ENCODE data around the gene NME7. TPM values are rescaled to one million over a fixed set of nuclear protein-coding genes. Genes with fewer than 3 reads are reported as not detected.

The NME7 gene
- total RNA-seq, 1 experiment from 2014 or later, result 36.5 TPM

GRCh38 chr1:169106095-169106920 lies 261.3 kb downstream of the NME7 start, which contains the start of gene ATP1B1:
Gene ATP1B1 (plus strand): TSS chr1:169106690. CDS start chr1:169106830, 140 bp downstream.
- Mint-ChIP-seq H3K27ac (ENCODE audit: low read depth, unreplicated experiment) (peak within 1 kb of the TSS; percentile 96), H3K4me1 (ENCODE audit: insufficient read depth, unreplicated experiment) (peaks cover 49% of the 10 kb centered on the region), H3K4me3 (ENCODE audit: unreplicated experiment) (peak within 1 kb of the TSS; percentile 80), H3K9me3 (ENCODE audit: unreplicated experiment) (no peaks in the 10 kb centered on the region), H3K36me3 (ENCODE audit: insufficient read depth, unreplicated experiment) (peaks cover 11% of the 10 kb centered on the region), H3K27me3 (ENCODE audit: insufficient read depth, unreplicated experiment) (no peaks in the 10 kb centered on the region)
- intact Hi-C loops (cut with micrococcal nuclease), result no loop called here
- TF ChIP-seq CTCF (IDR thresholded peaks at IDR 0.05; ENCODE audit: unreplicated experiment), result peak; percentile 60
- peak; percentile 92 for DNase-seq (ENCODE audit: unreplicated experiment)
- no TSS peak for BruUV-seq (replicated peaks)
- ChIA-PET CTCF (interaction anchor here (0.7 to 10.2 kb wide), 8 partner anchors 10 to 504 kb away, joined by 3 to 135 read pairs (median 4); no protein-coding TSS in a partner anchor), POLR2A (interaction anchor here (0.6 to 6.8 kb wide), 18 partner anchors 10 to 473 kb away, joined by 3 to 96 read pairs (median 4); partner anchors contain the start of genes BLZF1 and NME7)

- no peaks in the 10 kb centered on the region for H3K9me3 Mint-ChIP-seq (ENCODE audit: unreplicated experiment)
- no peak for TF ChIP-seq CTCF (IDR thresholded peaks at IDR 0.05; ENCODE audit: unreplicated experiment)
- ChIA-PET CTCF (interaction anchor here (1.0 to 10.2 kb wide), 5 partner anchors 242 to 503 kb away, joined by 4 to 135 read pairs (median 42); no protein-coding TSS in a partner anchor), POLR2A (interaction anchor here (0.5 to 6.8 kb wide), 11 partner anchors 10 to 468 kb away, joined by 3 to 96 read pairs (median 3); no protein-coding TSS in a partner anchor)
- H3K4me1 Mint-ChIP-seq (ENCODE audit: insufficient read depth, unreplicated experiment), result peaks cover 41% of the 10 kb centered on the region
- H3K4me3 Mint-ChIP-seq (ENCODE audit: unreplicated experiment), result peak overlapping the region; percentile 80
- intact Hi-C loops (cut with micrococcal nuclease), result no loop called here
- H3K36me3 Mint-ChIP-seq (ENCODE audit: insufficient read depth, unreplicated experiment), result peaks cover 7% of the 10 kb centered on the region
- no TSS peak for BruUV-seq (replicated peaks)
- peak overlapping the region; percentile 96 for H3K27ac Mint-ChIP-seq (ENCODE audit: low read depth, unreplicated experiment)
- no peaks in the 10 kb centered on the region for H3K27me3 Mint-ChIP-seq (ENCODE audit: insufficient read depth, unreplicated experiment)
- peak; percentile 49 for DNase-seq (ENCODE audit: unreplicated experiment)
These were observed 262.0 kb downstream of the NME7 start for GRCh38 chr1:169105434-169106094.

GRCh38 chr1:169105087-169105433 lies 262.5 kb downstream of the NME7 start:
- peak overlapping the region; percentile 80 for H3K4me3 Mint-ChIP-seq (ENCODE audit: unreplicated experiment)
- no peaks in the 10 kb centered on the region for H3K27me3 Mint-ChIP-seq (ENCODE audit: insufficient read depth, unreplicated experiment)
- no TSS peak for BruUV-seq (replicated peaks)
- no peaks in the 10 kb centered on the region for H3K9me3 Mint-ChIP-seq (ENCODE audit: unreplicated experiment)
- ChIA-PET POLR2A (interaction anchor here (0.9 to 6.8 kb wide), 6 partner anchors 9 to 468 kb away, joined by 3 to 96 read pairs (median 8); no protein-coding TSS in a partner anchor), CTCF (interaction anchor here (1.1 to 10.2 kb wide), 3 partner anchors 242 to 502 kb away, joined by 4 to 135 read pairs (median 5); no protein-coding TSS in a partner anchor)
- H3K27ac Mint-ChIP-seq (ENCODE audit: low read depth, unreplicated experiment), result no peak overlapping the region
- H3K4me1 Mint-ChIP-seq (ENCODE audit: insufficient read depth, unreplicated experiment), result peaks cover 36% of the 10 kb centered on the region
- TF ChIP-seq CTCF (IDR thresholded peaks at IDR 0.05; ENCODE audit: unreplicated experiment), result no peak
- intact Hi-C loops (cut with micrococcal nuclease), result no loop called here
- no peak for DNase-seq (ENCODE audit: unreplicated experiment)
- peaks cover 7% of the 10 kb centered on the region for H3K36me3 Mint-ChIP-seq (ENCODE audit: insufficient read depth, unreplicated experiment)

GRCh38 chr1:169103480-169103893 lies 264.1 kb downstream of the NME7 start:
- Mint-ChIP-seq H3K36me3 (ENCODE audit: insufficient read depth, unreplicated experiment) (peaks cover 7% of the 10 kb centered on the region), H3K9me3 (ENCODE audit: unreplicated experiment) (no peaks in the 10 kb centered on the region), H3K4me3 (ENCODE audit: unreplicated experiment) (no peak overlapping the region), H3K27ac (ENCODE audit: low read depth, unreplicated experiment) (no peak overlapping the region), H3K4me1 (ENCODE audit: insufficient read depth, unreplicated experiment) (peaks cover 23% of the 10 kb centered on the region), H3K27me3 (ENCODE audit: insufficient read depth, unreplicated experiment) (no peaks in the 10 kb centered on the region)
- no TSS peak for BruUV-seq (replicated peaks)
- intact Hi-C loops (cut with micrococcal nuclease), result no loop called here
- ChIA-PET POLR2A (interaction anchor here (0.6 to 6.8 kb wide), 6 partner anchors 8 to 471 kb away, joined by 3 to 96 read pairs (median 4); no protein-coding TSS in a partner anchor), CTCF (interaction anchor here (0.6 to 10.2 kb wide), 9 partner anchors 31 to 804 kb away, joined by 3 to 135 read pairs (median 4); no protein-coding TSS in a partner anchor)
- no peak for TF ChIP-seq CTCF (IDR thresholded peaks at IDR 0.05; ENCODE audit: unreplicated experiment)
- DNase-seq (ENCODE audit: unreplicated experiment), result no peak

Data from MCF 10A (cell line).